HFFc6 (cell line): ENCODE data around the gene NCAPG2. TPM values are rescaled to one million over a fixed set of nuclear protein-coding genes. Genes with fewer than 3 reads are reported as not detected.
"Not testable (repeated sequence)": the region's sequence is repeated elsewhere in the genome, so short reads cannot be mapped to it uniquely, and the experiment has no call there.

Experiments used
- DNase-seq: peaks from one replicate; pipeline ENCODE4 v3.0.0-alpha.2; 2018
- H3K27ac Mint-ChIP-seq: 2 replicates; pipeline ENCODE4 v1.8.0; 2020; ENCODE audit warnings: mild to moderate bottlenecking, mixed read lengths
- H3K27me3 Mint-ChIP-seq: 2 replicates; pipeline ENCODE4 v1.8.0; 2021; ENCODE audit warnings: mild to moderate bottlenecking, moderate library complexity, mixed read lengths; ENCODE audit not compliant: insufficient read depth
- H3K36me3 Mint-ChIP-seq: 2 replicates; pipeline ENCODE4 v1.8.0; 2021; ENCODE audit warnings: low read depth, mixed read lengths
- H3K4me1 Mint-ChIP-seq: 2 replicates; pipeline ENCODE4 v1.8.0; 2020; ENCODE audit warnings: low read depth, mixed read lengths
- H3K4me3 Mint-ChIP-seq: 2 replicates; pipeline ENCODE4 v1.8.0; 2020; ENCODE audit warnings: mild to moderate bottlenecking, moderate library complexity, mixed read lengths
- H3K9me3 Mint-ChIP-seq: 2 replicates; pipeline ENCODE4 v1.8.0; 2020; ENCODE audit warnings: mild to moderate bottlenecking, mixed read lengths
- CTCF ChIP-seq: fragments of 200-600 bp; sonication (generic); IDR thresholded peaks from 2 replicates; pipeline ENCODE4 v1.5.0; 2021; ENCODE audit warnings: antibody characterized with exemption, mild to moderate bottlenecking
- total RNA-seq, 6 experiments: library from RNA; stranded (reverse); fragmentation: NEBNext Ultra II Directional; extraction: Animal tissue kit (Norgen Biotek cat#: 25700); gene quantifications; 2 replicates in 1 of 6; 3 replicates in 5 of 6; pipeline ENCODE4 v1.2.3, GENCODE V29; 2021

NCAPG2 gene
- total RNA-seq, 6 experiments from 2014 or later, result 27.1 to 60.3 (median 54.8) TPM

- Mint-ChIP-seq H3K9me3 (no peaks in the 10 kb centered on the region), H3K4me1 (peaks cover 52% of the 10 kb centered on the region), H3K4me3 (no peak overlapping the region), H3K27ac (no peak overlapping the region; the same call in 1 of the 2 replicates), H3K27me3 (no peaks in the 10 kb centered on the region), H3K36me3 (peaks cover 39% of the 10 kb centered on the region)
- TF ChIP-seq CTCF, result no peak
- no peak for DNase-seq
These were observed 5.3 kb downstream of the NCAPG2 start for GRCh38 chr7:158699341-158699740.

GRCh38 chr7:158698657-158699195 is 5.9 kb downstream of the NCAPG2 start:
- Mint-ChIP-seq H3K9me3 (no peaks in the 10 kb centered on the region), H3K27me3 (no peaks in the 10 kb centered on the region), H3K4me3 (no peak overlapping the region), H3K27ac (no peak overlapping the region), H3K4me1 (peaks cover 51% of the 10 kb centered on the region), H3K36me3 (peaks cover 39% of the 10 kb centered on the region)
- no peak for DNase-seq
- no peak for TF ChIP-seq CTCF

GRCh38 chr7:158697597-158697996 is 7.0 kb downstream of the NCAPG2 start:
- DNase-seq, H3K27ac Mint-ChIP-seq, H3K4me3 Mint-ChIP-seq, H3K27me3 Mint-ChIP-seq, H3K9me3 Mint-ChIP-seq: not testable (repeated sequence)
- H3K36me3 Mint-ChIP-seq, result peaks cover 30% of the 10 kb centered on the region
- peaks cover 39% of the 10 kb centered on the region for H3K4me1 Mint-ChIP-seq

GRCh38 chr7:158695726-158696452 is 8.7 kb downstream of the NCAPG2 start:
- peak; percentile 56 for DNase-seq
- H3K4me1 Mint-ChIP-seq, result peaks cover 22% of the 10 kb centered on the region
- peaks cover 19% of the 10 kb centered on the region for H3K36me3 Mint-ChIP-seq
- no peak overlapping the region for H3K4me3 Mint-ChIP-seq
- H3K9me3 Mint-ChIP-seq, result no peaks in the 10 kb centered on the region
- TF ChIP-seq CTCF, result peak; percentile 70
- H3K27me3 Mint-ChIP-seq, result no peaks in the 10 kb centered on the region
- H3K27ac Mint-ChIP-seq, result peak overlapping the region; percentile 56

- TF ChIP-seq CTCF, result no peak
- DNase-seq, result no peak
- peak overlapping the region; percentile 56; the same call in 1 of the 2 replicates for H3K27ac Mint-ChIP-seq
- H3K4me3 Mint-ChIP-seq, result no peak overlapping the region
- peaks cover 21% of the 10 kb centered on the region for H3K4me1 Mint-ChIP-seq
- no peaks in the 10 kb centered on the region for H3K27me3 Mint-ChIP-seq
- H3K9me3 Mint-ChIP-seq, result no peaks in the 10 kb centered on the region
- H3K36me3 Mint-ChIP-seq, result peaks cover 17% of the 10 kb centered on the region
These were observed 9.5 kb downstream of the NCAPG2 start for GRCh38 chr7:158695056-158695455.

GRCh38 chr7:158694650-158695049 is 10.0 kb downstream of the NCAPG2 start:
- no peak for DNase-seq

More at GRCh38 chr7:158694650-158695049, 10.0 kb downstream of the NCAPG2 start:
- H3K36me3 Mint-ChIP-seq, result peaks cover 20% of the 10 kb centered on the region
- no peak overlapping the region for H3K4me3 Mint-ChIP-seq
- no peak overlapping the region; the same call in 1 of the 2 replicates for H3K27ac Mint-ChIP-seq
- no peaks in the 10 kb centered on the region for H3K27me3 Mint-ChIP-seq
- peaks cover 21% of the 10 kb centered on the region for H3K4me1 Mint-ChIP-seq
- H3K9me3 Mint-ChIP-seq, result no peaks in the 10 kb centered on the region
- TF ChIP-seq CTCF, result no peak
